MCF 10A (cell line): ENCODE data around the gene LACRT. TPM values are rescaled to one million over a fixed set of nuclear protein-coding genes. Genes with fewer than 3 reads are reported as not detected.

Experiments used
- BruUV-seq: library from RNA; stranded (reverse); fragments of 400-500 nt; replicated peaks from 2 replicates; lab custom pipeline; 2021; lab: Mats Ljungman, UMichigan
- CTCF ChIA-PET: fragments of 300-600 bp; sonication (Branson Sonifier 250); formaldehyde crosslinking; extraction: SDS; loops from one replicate; lab custom pipeline; 2021; ENCODE audit warnings: antibody characterized with exemption, inconsistent platforms; lab: Yijun Ruan, JAX
- POLR2A ChIA-PET: fragments of 300-600, 350-650 bp; sonication (Branson Sonifier 250); formaldehyde crosslinking; extraction: SDS; loops from one replicate; lab custom pipeline; 2020; ENCODE audit warnings: antibody characterized with exemption, inconsistent platforms; lab: Yijun Ruan, JAX
- DNase-seq: peaks from one replicate; pipeline ENCODE4 v3.0.0-alpha.2; 2018; ENCODE audit not compliant: unreplicated experiment
- H3K27ac Mint-ChIP-seq: one replicate; pipeline ENCODE4 v1.8.0; 2022; ENCODE audit warnings: mild to moderate bottlenecking, low read depth, mixed read lengths; ENCODE audit not compliant: unreplicated experiment
- H3K27me3 Mint-ChIP-seq: one replicate; pipeline ENCODE4 v1.8.0; 2022; ENCODE audit warnings: mixed read lengths; ENCODE audit not compliant: insufficient read depth, unreplicated experiment
- H3K36me3 Mint-ChIP-seq: one replicate; pipeline ENCODE4 v1.8.0; 2022; ENCODE audit warnings: mild to moderate bottlenecking, moderate library complexity, mixed read lengths; ENCODE audit not compliant: insufficient read depth, unreplicated experiment
- H3K4me1 Mint-ChIP-seq: one replicate; pipeline ENCODE4 v1.8.0; 2022; ENCODE audit warnings: mixed read lengths; ENCODE audit not compliant: insufficient read depth, unreplicated experiment
- H3K4me3 Mint-ChIP-seq: one replicate; pipeline ENCODE4 v1.8.0; 2022; ENCODE audit warnings: mild to moderate bottlenecking, moderate library complexity, mixed read lengths; ENCODE audit not compliant: unreplicated experiment
- H3K9me3 Mint-ChIP-seq: one replicate; pipeline ENCODE4 v1.8.0; 2022; ENCODE audit warnings: mixed read lengths; ENCODE audit not compliant: unreplicated experiment
- intact Hi-C: fragments of 100-400 bp; cut with micrococcal nuclease; formaldehyde crosslinking; loops from 2 replicates; pipeline ENCODE4 v1.14.1; 2022
- total RNA-seq: library from RNA; stranded (reverse); gene quantifications from 2 replicates; pipeline ENCODE4 v1.2.3, GENCODE V29; 2022
- TF ChIP-seq, protein P1 (sequence below): fragments of 200-600 bp; IDR thresholded peaks from one replicate; pipeline ENCODE4 v1.8.0; 2022; ENCODE audit warnings: antibody characterized with exemption, mild to moderate bottlenecking; ENCODE audit not compliant: unreplicated experiment

Gene LACRT
- total RNA-seq, 1 experiment from 2014 or later: not detected

DNA sequence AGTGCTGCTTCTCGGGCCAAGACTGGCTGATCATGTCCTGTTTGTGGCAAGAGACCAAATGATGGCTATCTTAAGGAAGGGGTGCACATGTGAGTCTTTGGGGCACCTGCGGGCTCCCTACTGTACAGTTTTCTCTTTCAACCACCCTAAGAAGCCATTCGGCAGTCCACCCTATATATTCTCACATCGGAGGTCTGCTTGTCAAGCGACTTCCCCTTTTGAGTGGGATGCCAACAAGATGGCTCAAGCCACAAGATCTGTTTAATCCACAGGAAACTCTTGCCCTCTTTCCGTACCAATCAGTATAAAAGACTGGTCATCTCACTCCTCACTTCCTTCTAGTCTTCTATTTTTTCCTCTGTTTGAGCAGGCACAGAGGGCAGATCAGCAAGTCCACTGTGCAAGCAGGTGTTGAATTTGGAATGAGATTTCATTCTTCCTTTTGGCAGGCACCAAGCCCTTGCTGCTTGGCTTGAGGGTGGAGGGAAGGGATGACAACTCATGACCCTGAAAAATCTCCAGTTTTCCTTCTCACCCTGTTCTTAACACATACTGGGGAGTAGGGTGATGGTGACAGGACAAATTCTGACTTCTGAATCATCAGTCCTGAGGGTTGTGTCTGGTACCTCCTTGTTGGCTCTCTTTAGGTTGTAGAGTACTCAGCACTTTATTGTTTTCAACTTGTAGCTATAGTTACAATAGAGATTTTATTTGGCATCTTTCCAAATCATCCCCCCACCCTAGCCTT, 17.6 kb downstream of the LACRT start:
- POLR2A ChIA-PET: interaction anchor here (0.6 kb wide), 1 partner anchor 86 kb away, joined by 3 read pairs; no protein-coding TSS in a partner anchor
- H3K4me3 Mint-ChIP-seq: no peak overlapping the region
- H3K36me3 Mint-ChIP-seq: peaks cover 4% of the 10 kb centered on the region
- no TSS peak for BruUV-seq
- TF ChIP-seq, protein P1, sequence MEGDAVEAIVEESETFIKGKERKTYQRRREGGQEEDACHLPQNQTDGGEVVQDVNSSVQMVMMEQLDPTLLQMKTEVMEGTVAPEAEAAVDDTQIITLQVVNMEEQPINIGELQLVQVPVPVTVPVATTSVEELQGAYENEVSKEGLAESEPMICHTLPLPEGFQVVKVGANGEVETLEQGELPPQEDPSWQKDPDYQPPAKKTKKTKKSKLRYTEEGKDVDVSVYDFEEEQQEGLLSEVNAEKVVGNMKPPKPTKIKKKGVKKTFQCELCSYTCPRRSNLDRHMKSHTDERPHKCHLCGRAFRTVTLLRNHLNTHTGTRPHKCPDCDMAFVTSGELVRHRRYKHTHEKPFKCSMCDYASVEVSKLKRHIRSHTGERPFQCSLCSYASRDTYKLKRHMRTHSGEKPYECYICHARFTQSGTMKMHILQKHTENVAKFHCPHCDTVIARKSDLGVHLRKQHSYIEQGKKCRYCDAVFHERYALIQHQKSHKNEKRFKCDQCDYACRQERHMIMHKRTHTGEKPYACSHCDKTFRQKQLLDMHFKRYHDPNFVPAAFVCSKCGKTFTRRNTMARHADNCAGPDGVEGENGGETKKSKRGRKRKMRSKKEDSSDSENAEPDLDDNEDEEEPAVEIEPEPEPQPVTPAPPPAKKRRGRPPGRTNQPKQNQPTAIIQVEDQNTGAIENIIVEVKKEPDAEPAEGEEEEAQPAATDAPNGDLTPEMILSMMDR: no peak
- H3K4me1 Mint-ChIP-seq: peaks cover 5% of the 10 kb centered on the region
- CTCF ChIA-PET: interaction anchor here (0.6 to 1.1 kb wide), 2 partner anchors 21 to 238 kb away, joined by 3 to 6 read pairs; no protein-coding TSS in a partner anchor
- H3K27me3 Mint-ChIP-seq: peaks cover 85% of the 10 kb centered on the region
- H3K27ac Mint-ChIP-seq: no peak overlapping the region
- intact Hi-C loops: no loop called here
- DNase-seq: no peak
- H3K9me3 Mint-ChIP-seq: no peaks in the 10 kb centered on the region

DNA sequence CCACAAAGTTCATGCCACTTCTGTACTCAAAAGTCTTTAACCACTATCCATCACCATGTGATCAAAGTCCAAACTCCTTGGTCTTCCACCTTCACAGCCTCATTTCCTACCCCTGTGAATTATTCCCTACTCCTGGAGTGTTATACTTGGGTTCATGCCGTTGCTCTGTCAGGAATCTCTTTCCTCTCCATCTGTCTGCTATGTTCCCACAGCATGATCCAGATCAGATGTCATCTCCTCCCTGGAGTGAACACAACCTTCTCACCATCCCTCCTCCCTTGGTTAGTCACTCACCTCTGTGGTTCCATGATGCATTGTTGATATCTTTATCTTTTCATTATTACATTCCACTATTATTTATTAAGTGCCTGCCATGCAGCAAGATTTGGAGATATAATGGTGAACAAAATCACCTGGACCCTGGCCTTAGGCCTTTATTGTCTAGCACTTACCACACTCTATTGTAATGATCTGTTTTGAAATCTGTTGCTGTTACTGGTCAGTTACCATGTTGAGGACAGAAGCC, 22.4 kb downstream of the LACRT start:
- POLR2A ChIA-PET: no interaction called here
- no TSS peak for BruUV-seq
- H3K36me3 Mint-ChIP-seq: peaks cover 4% of the 10 kb centered on the region
- DNase-seq: no peak
- no peak overlapping the region for H3K27ac Mint-ChIP-seq
- H3K4me1 Mint-ChIP-seq: peaks cover 5% of the 10 kb centered on the region
- TF ChIP-seq, protein P1: no peak
- peaks cover 55% of the 10 kb centered on the region for H3K27me3 Mint-ChIP-seq
- CTCF ChIA-PET: interaction anchor here (0.6 to 1.6 kb wide), 5 partner anchors 9 to 346 kb away, joined by 3 to 5 read pairs (median 3); no protein-coding TSS in a partner anchor
- no peak overlapping the region for H3K4me3 Mint-ChIP-seq
- no peaks in the 10 kb centered on the region for H3K9me3 Mint-ChIP-seq
- intact Hi-C loops: no loop called here

DNA sequence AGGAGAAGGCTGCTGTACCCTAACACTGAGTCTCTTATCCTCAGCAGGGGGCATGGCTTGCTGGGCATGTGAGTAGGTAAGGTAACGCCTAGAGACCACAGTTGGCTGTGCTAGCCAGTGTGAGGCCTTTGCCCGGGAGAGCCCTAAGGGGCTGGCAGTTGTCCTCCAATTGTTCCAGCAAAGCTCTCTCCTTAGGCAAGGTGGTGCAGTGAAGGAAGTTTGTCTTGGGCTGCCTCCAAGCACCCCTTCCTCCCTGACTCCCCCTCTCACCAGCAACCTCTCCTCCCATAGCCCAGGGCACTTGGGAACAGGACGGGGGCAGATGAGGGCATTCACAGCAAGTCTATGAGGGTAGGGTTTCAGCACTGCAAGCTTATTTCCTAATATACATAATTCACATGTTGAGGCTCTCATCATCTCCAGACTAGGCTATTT, 23.0 kb downstream of the LACRT start:
- Mint-ChIP-seq H3K4me1 (peaks cover 3% of the 10 kb centered on the region), H3K36me3 (peaks cover 4% of the 10 kb centered on the region), H3K4me3 (no peak overlapping the region), H3K27me3 (peaks cover 55% of the 10 kb centered on the region), H3K9me3 (no peaks in the 10 kb centered on the region), H3K27ac (no peak overlapping the region)
- intact Hi-C loops: no loop called here
- BruUV-seq: no TSS peak
- POLR2A ChIA-PET: no interaction called here
- peak; percentile 68 for DNase-seq
- TF ChIP-seq, protein P1: no peak
- CTCF ChIA-PET: interaction anchor here (1.6 kb wide), 1 partner anchor 8 kb away, joined by 5 read pairs; no protein-coding TSS in a partner anchor

DNA sequence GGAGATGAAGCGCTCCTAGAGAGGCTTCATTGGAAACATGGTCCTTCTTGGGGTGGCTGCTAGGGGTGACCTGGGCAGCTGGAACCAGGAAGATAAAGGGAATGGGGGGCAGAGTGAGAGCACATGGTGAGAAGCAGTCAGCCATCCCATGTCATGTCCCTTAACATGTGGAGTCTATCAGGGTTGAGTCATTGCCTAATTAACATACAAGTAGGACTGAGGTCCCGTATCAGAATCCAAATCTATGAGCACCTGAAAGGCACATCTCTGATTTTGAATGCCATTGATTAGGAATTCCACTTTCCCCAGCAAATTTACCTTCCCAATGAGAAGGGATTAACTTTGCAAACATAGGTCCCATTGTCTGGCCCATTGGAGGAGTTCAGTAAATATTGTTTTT, 25.9 kb downstream of the LACRT start:
- POLR2A ChIA-PET: interaction anchor here (0.7 to 1.2 kb wide), 3 partner anchors 10 to 65 kb away, joined by 3 to 4 read pairs (median 3); no protein-coding TSS in a partner anchor
- DNase-seq: no peak
- Mint-ChIP-seq H3K4me3 (no peak overlapping the region), H3K4me1 (no peaks in the 10 kb centered on the region), H3K9me3 (no peaks in the 10 kb centered on the region), H3K27ac (no peak overlapping the region), H3K36me3 (no peaks in the 10 kb centered on the region), H3K27me3 (peaks cover 29% of the 10 kb centered on the region)
- CTCF ChIA-PET: interaction anchor here (0.9 to 14.1 kb wide), 4 partner anchors 12 to 48 kb away, joined by 3 to 229 read pairs (median 22); no protein-coding TSS in a partner anchor
- intact Hi-C loops: loop anchor here (5.0 kb wide), 1 partner anchor 34 kb away; no protein-coding TSS in a partner anchor
- no TSS peak for BruUV-seq
- TF ChIP-seq, protein P1: no peak
